ENCODE results near the gene BRAF.

BRAF gene

GRCh38 chr7:140673063-140673773 lies 251.5 kb downstream of the BRAF start (continued):
- TF ChIP-seq, protein P1, sequence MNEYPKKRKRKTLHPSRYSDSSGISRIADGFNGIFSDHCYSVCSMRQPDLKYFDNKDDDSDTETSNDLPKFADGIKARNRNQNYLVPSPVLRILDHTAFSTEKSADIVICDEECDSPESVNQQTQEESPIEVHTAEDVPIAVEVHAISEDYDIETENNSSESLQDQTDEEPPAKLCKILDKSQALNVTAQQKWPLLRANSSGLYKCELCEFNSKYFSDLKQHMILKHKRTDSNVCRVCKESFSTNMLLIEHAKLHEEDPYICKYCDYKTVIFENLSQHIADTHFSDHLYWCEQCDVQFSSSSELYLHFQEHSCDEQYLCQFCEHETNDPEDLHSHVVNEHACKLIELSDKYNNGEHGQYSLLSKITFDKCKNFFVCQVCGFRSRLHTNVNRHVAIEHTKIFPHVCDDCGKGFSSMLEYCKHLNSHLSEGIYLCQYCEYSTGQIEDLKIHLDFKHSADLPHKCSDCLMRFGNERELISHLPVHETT (tag by site-specific recombination; IDR thresholded peaks at IDR 0.05), result no peak
- no peak for TF ChIP-seq ZNF521 (tag by site-specific recombination; IDR thresholded peaks at IDR 0.05)
- TF ChIP-seq ZNF223 (tag by site-specific recombination; IDR thresholded peaks at IDR 0.05), result no peak
- peak; percentile 45; the same call in 1 of the 2 replicates for TF ChIP-seq PRDM10 (tag by site-specific recombination; IDR thresholded peaks at IDR 0.05)
- TF ChIP-seq ZNF23 (tag by site-specific recombination; IDR thresholded peaks at IDR 0.05; ENCODE audit: borderline replicate concordance), result no peak
- peak; percentile 86; the same call in 1 of the 2 replicates for TF ChIP-seq KLF16 (tag by site-specific recombination; IDR thresholded peaks at IDR 0.05)
- no peak for TF ChIP-seq ZNF433 (tag by site-specific recombination; IDR thresholded peaks at IDR 0.05; ENCODE audit: low read depth)
- no peak for TF ChIP-seq ZNF626 (tag by site-specific recombination; IDR thresholded peaks at IDR 0.05)
- no peak for TF ChIP-seq OSR2 (tag by site-specific recombination; IDR thresholded peaks at IDR 0.05)
- TF ChIP-seq ZBTB7A (tag by site-specific recombination; IDR thresholded peaks at IDR 0.05; ENCODE audit: low read depth), result peak; percentile 53; the same call in 1 of the 2 replicates
- TF ChIP-seq ZNF555 (tag by site-specific recombination; conservative IDR thresholded peaks at IDR 0.05), result no peak
- peak; percentile 70 for TF ChIP-seq SP2 (tag by site-specific recombination; IDR thresholded peaks at IDR 0.05)
- TF ChIP-seq ZIC2 (tag by site-specific recombination; IDR thresholded peaks at IDR 0.05), result 0 out of 2 replicates have a peak, but pooled peaks have one; percentile 52
- no peak for TF ChIP-seq ZNF571 (tag by site-specific recombination; IDR thresholded peaks at IDR 0.05)
- no peak for TF ChIP-seq ZSCAN16 (tag by site-specific recombination; IDR thresholded peaks at IDR 0.05)
- TF ChIP-seq, protein P2, sequence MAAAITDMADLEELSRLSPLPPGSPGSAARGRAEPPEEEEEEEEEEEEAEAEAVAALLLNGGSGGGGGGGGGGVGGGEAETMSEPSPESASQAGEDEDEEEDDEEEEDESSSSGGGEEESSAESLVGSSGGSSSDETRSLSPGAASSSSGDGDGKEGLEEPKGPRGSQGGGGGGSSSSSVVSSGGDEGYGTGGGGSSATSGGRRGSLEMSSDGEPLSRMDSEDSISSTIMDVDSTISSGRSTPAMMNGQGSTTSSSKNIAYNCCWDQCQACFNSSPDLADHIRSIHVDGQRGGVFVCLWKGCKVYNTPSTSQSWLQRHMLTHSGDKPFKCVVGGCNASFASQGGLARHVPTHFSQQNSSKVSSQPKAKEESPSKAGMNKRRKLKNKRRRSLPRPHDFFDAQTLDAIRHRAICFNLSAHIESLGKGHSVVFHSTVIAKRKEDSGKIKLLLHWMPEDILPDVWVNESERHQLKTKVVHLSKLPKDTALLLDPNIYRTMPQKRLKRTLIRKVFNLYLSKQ (tag by site-specific recombination; IDR thresholded peaks at IDR 0.05; ENCODE audit: borderline replicate concordance), result no peak
- no peak for TF ChIP-seq ZNF292 (tag by site-specific recombination; IDR thresholded peaks at IDR 0.05; ENCODE audit: borderline replicate concordance, low read depth)
- TF ChIP-seq ZNF654 (tag by site-specific recombination; IDR thresholded peaks at IDR 0.05; ENCODE audit: low read depth), result no peak
- no peak for TF ChIP-seq ZNF830 (tag by site-specific recombination; IDR thresholded peaks at IDR 0.05; ENCODE audit: low read depth)
- TF ChIP-seq ZNF768 (tag by site-specific recombination; IDR thresholded peaks at IDR 0.05), result no peak
- TF ChIP-seq ZNF549 (tag by site-specific recombination; IDR thresholded peaks at IDR 0.05), result no peak
- no peak for TF ChIP-seq ZNF404 (tag by site-specific recombination; IDR thresholded peaks at IDR 0.05)
- peak; percentile 75; the same call in 1 of the 2 replicates for TF ChIP-seq ZNF423 (tag by site-specific recombination; IDR thresholded peaks at IDR 0.05)
- TF ChIP-seq ZNF658 (tag by site-specific recombination; IDR thresholded peaks at IDR 0.05), result no peak
- TF ChIP-seq IKZF3 (tag by site-specific recombination; IDR thresholded peaks at IDR 0.05), result no peak
- TF ChIP-seq ZNF529 (tag by site-specific recombination; IDR thresholded peaks at IDR 0.05; ENCODE audit: insufficient replicate concordance), result no peak
- peak; percentile 96 for TF ChIP-seq ZNF398 (tag by site-specific recombination; IDR thresholded peaks at IDR 0.05)
- TF ChIP-seq, protein P3, sequence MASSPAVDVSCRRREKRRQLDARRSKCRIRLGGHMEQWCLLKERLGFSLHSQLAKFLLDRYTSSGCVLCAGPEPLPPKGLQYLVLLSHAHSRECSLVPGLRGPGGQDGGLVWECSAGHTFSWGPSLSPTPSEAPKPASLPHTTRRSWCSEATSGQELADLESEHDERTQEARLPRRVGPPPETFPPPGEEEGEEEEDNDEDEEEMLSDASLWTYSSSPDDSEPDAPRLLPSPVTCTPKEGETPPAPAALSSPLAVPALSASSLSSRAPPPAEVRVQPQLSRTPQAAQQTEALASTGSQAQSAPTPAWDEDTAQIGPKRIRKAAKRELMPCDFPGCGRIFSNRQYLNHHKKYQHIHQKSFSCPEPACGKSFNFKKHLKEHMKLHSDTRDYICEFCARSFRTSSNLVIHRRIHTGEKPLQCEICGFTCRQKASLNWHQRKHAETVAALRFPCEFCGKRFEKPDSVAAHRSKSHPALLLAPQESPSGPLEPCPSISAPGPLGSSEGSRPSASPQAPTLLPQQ (tag by site-specific recombination; IDR thresholded peaks at IDR 0.05), result peak; percentile 81
- TF ChIP-seq HOXC10 (CRISPR knock-in tag; IDR thresholded peaks at IDR 0.05), result no peak
- peak; percentile 73; the same call in 1 of the 2 replicates for TF ChIP-seq ZFP69B (tag by site-specific recombination; IDR thresholded peaks at IDR 0.05)

Measured in HEK293 (cell line).